Loucy (cell line): ENCODE data around the gene ARHGAP19.

Experiments used
- CTCF ChIP-seq: fragments of 200-600 bp; sonication (generic); conservative IDR thresholded peaks from 2 replicates; pipeline ENCODE4 v1.5.1; 2014; ENCODE audit warnings: mild to moderate bottlenecking, antibody characterized with exemption, low read length
- EZH2phosphoT487 ChIP-seq: fragments of 200-600 bp; IDR thresholded peaks from 2 replicates; pipeline ENCODE4 v1.6.1; 2018; ENCODE audit warnings: antibody characterized with exemption, mild to moderate bottlenecking, moderate library complexity, borderline replicate concordance

GRCh38 chr10:97230146-97230545 is 62.3 kb downstream of the ARHGAP19 start:
- no peak for TF ChIP-seq CTCF
- no peak for TF ChIP-seq EZH2phosphoT487
